HEK293T (cell line): ENCODE data around the gene ARVCF.

Source experiments
- ARNT ChIP-seq: fragments of 450-650 bp; IDR thresholded peaks from 2 replicates; pipeline ENCODE4 v1.6.1; 2017; ENCODE audit warnings: mild to moderate bottlenecking
- BHLHE40 ChIP-seq: fragments of 450-650 bp; IDR thresholded peaks from 2 replicates; pipeline ENCODE4 v1.6.1; 2016; ENCODE audit warnings: mild to moderate bottlenecking, moderate library complexity, borderline replicate concordance
- ELF4 ChIP-seq: fragments of 450-650 bp; IDR thresholded peaks from 2 replicates; pipeline ENCODE4 v1.6.1; 2017; ENCODE audit warnings: antibody characterized with exemption
- FOXA1 ChIP-seq: fragments of 450-650 bp; IDR thresholded peaks from 2 replicates; pipeline ENCODE4 v1.6.1; 2016; ENCODE audit warnings: mild to moderate bottlenecking
- FOXK2 ChIP-seq: fragments of 450-650 bp; IDR thresholded peaks from 2 replicates; pipeline ENCODE4 v1.6.1; 2016; ENCODE audit warnings: mild to moderate bottlenecking
- FOXM1 ChIP-seq: fragments of 450-650 bp; IDR thresholded peaks from 2 replicates; pipeline ENCODE4 v1.6.1; 2017; ENCODE audit warnings: mild to moderate bottlenecking, borderline replicate concordance
- HDGF ChIP-seq: fragments of 450-650 bp; IDR thresholded peaks from 2 replicates; pipeline ENCODE4 v1.6.1; 2017; ENCODE audit warnings: antibody characterized with exemption, borderline replicate concordance
- L3MBTL2 ChIP-seq: fragments of 450-650 bp; conservative IDR thresholded peaks from 2 replicates; pipeline ENCODE4 v1.6.1; 2016; ENCODE audit warnings: mild to moderate bottlenecking
- NFRKB ChIP-seq: fragments of 450-650 bp; IDR thresholded peaks from 2 replicates; pipeline ENCODE4 v1.6.1; 2016; ENCODE audit warnings: mild to moderate bottlenecking, moderate library complexity
- SP1 ChIP-seq: fragments of 450-650 bp; IDR thresholded peaks from 2 replicates; pipeline ENCODE4 v1.6.1; 2017
- SUZ12 ChIP-seq: fragments of 450-650 bp; IDR thresholded peaks from 2 replicates; pipeline ENCODE4 v1.6.1; 2016; ENCODE audit warnings: mild to moderate bottlenecking
- ZNF384 ChIP-seq: fragments of 450-650 bp; IDR thresholded peaks from 2 replicates; pipeline ENCODE4 v1.6.1; 2016

DNA sequence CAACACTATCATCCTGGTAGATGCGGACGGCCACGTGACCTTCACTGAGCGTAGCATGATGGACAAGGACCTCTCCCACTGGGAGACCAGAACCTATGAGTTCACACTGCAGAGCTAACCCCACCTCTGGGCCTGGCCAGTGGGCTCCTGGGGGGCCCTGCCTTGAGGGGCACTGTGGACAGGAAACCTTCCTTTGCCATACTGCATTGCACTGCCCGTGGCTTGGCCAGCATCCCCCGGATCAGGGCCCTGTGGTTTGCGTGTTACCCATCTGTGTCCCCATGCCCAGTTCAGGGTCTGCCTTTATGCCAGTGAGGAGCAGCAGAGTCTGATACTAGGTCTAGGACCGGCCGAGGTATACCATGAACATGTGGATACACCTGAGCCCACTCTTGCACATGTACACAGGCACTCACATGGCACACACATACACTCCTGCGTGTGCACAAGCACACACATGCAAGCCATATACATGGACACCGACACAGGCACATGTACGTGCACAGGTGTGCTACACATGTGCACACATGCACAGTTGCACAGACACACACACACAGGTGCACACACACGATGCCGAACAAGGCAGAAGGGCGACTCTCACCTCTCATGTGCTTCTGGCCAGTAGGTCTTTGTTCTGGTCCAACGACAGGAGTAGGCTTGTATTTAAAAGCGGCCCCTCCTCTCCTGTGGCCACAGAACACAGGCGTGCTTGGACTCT, 48.1 kb upstream of the ARVCF start:
- TF ChIP-seq NFRKB (no peak), SUZ12 (no peak), BHLHE40 (no peak), FOXK2 (no peak), FOXM1 (no peak), ZNF384 (no peak), SP1 (no peak), ARNT (no peak), HDGF (no peak), L3MBTL2 (no peak), FOXA1 (no peak), ELF4 (no peak)
